Pancreas (tissue), 10 donors: ENCODE data around the gene GYPB. TPM values are rescaled to one million over a fixed set of nuclear protein-coding genes. Genes with fewer than 3 reads are reported as not detected.
"Not testable (repeated sequence)": the region's sequence is repeated elsewhere in the genome, so short reads cannot be mapped to it uniquely, and the experiment has no call there.

ENCODE experiments used
- ATAC-seq, 4 donors: fragments of 200-7000 bp; cut with Tn5 transposase; one replicate each; pipeline versions ENCODE4 v1.8.0 to v1.9.1; 2020; ENCODE audit warnings: mild to moderate bottlenecking in 4 of 4, moderate library complexity in 4 of 4
- DNase-seq, 6 donors: peaks; one replicate each; pipeline ENCODE4 v3.0.0-alpha.2; 2020
- FAIRE-seq: peaks from 2 replicates; lab custom pipeline; 2012; peaks lifted over from hg19 to GRCh38; lab: Jason Lieb, UNC
- H3K27ac ChIP-seq, 4 donors: fragments of 200-600 bp; sonication (generic); 1 replicate in 3 of 4; 2 replicates in 1 of 4; pipeline versions ENCODE4 v1.5.0 to v1.8.0; 2020
- H3K27me3 ChIP-seq, 4 donors: fragments of 200-600 bp; one replicate each; pipeline ENCODE4 v1.8.0; 2021
- H3K36me3 ChIP-seq, 3 donors: fragments of 200-600 bp; sonication (generic) in 1 of 3; one replicate each; pipeline versions ENCODE4 v1.5.0 to v1.8.0; 2020 to 2021
- H3K4me1 ChIP-seq, 3 donors: fragments of 200-600 bp; one replicate each; pipeline ENCODE4 v1.8.0; 2021
- H3K4me3 ChIP-seq, 4 donors: fragments of 200-600 bp; sonication (generic) in 2 of 4; one replicate each; pipeline versions ENCODE4 v1.5.0 to v1.8.0; 2020 to 2021
- H3K9me3 ChIP-seq, 4 donors: fragments of 200-600 bp; one replicate each; pipeline ENCODE4 v1.8.0; 2021
- CTCF ChIP-seq, 4 donors: fragments of 200-600 bp; sonication (generic) in 3 of 4; IDR thresholded peaks; one replicate each; pipeline versions ENCODE4 v1.5.0 to v1.8.0; 2021; ENCODE audit warnings: antibody characterized with exemption in 4 of 4
- WGBS, 2 donors: extraction: QIAGEN DNeasy Blood & Tissue Kit; methylation state at CpG; one replicate each; pipeline ENCODE4 v1.1.7; 2013; 5-methylcytosine and 5-hydroxymethylcytosine counted together
- intact Hi-C, 3 donors: fragments of 100-400 bp; cut with DNase I; formaldehyde crosslinking; loops; one replicate each; pipeline versions ENCODE4 v1.11.1 to v1.14.2; 2022
- polyA plus RNA-seq, 2 donors: library from polyadenylated mRNA; stranded (reverse); fragments of 200-250 nt; gene quantifications; one replicate each; pipeline ENCODE4 v1.2.3, GENCODE V29; 2013
- total RNA-seq, 6 donors: library from RNA; stranded (reverse); fragmentation: NEBNext Ultra II Directional in 4 of 6; extraction: Animal tissue kit (Norgen Biotek cat#: 25700) in 4 of 6; gene quantifications; one replicate each; pipeline versions ENCODE4 v1.2.1 to v1.2.4, GENCODE V29; 2021 to 2023
- donor health status: healthy with polysubstance abuse.
- donor health status: DM: no; HTN: no; CAD: no; lungs with moderate emphysema.
- donor health status: DM: no; HTN: no; CAD: no.
- donor health status: control.
- donor health status: control.
- donor health status: Bipolar disorder and iron deficiency.
- donor health status: DM: yes; HTN: yes; CAD: no.
- donor health status: DM: no; HTN: no; CAD: no.
- donor health status: DM: no; HTN: no; CAD: no.
- donor health status: DM: yes; HTN: yes; CAD: no.

Gene GYPB
- total RNA-seq, result not detected
- polyA plus RNA-seq, result not detected

- H3K36me3 ChIP-seq, H3K9me3 ChIP-seq, H3K27me3 ChIP-seq, DNase-seq, ATAC-seq, FAIRE-seq, H3K4me1 ChIP-seq, H3K4me3 ChIP-seq, H3K27ac ChIP-seq, intact Hi-C loops: not testable (repeated sequence)
- WGBS, 2 donors, result 65 to 73% methylated on average over 3 of the region's 3 CpGs
Measured at GRCh38 chr4:144019277-144019676, at the start of gene GYPB. Gene GYPB, minus strand, starts transcription at chr4:144019380. Its CDS starts 93 bp downstream, at chr4:144019287.

DNA sequence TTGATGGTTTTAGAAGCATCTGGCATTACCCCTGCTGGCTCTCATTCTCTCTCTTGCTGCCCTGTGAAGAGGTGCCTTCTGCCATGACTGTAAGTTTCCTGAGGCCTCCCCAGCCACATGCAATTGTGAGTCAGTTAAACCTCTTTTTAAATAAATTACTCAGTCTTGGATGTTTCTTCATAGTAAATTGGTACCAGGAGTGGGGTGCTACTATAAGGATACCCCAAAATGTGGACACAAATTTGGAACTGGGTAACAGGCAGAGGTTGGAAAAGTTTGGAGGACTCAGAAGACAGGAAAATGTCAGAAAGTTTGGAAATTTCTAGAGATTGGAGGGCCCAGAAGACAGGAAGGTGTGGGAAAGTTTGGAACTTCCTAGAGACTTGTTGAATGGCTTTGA lies 42.4 kb upstream of the GYPB start:
- H3K27me3 ChIP-seq, H3K4me1 ChIP-seq, intact Hi-C loops, ATAC-seq, H3K4me3 ChIP-seq, DNase-seq, H3K9me3 ChIP-seq, H3K27ac ChIP-seq, H3K36me3 ChIP-seq, FAIRE-seq: not testable (repeated sequence)

GRCh38 chr4:144060234-144060859 lies 41.2 kb upstream of the GYPB start:
- H3K9me3 ChIP-seq, H3K4me1 ChIP-seq, H3K27ac ChIP-seq, H3K4me3 ChIP-seq, ATAC-seq, H3K36me3 ChIP-seq, H3K27me3 ChIP-seq, intact Hi-C loops, FAIRE-seq, DNase-seq: not testable (repeated sequence)
- WGBS, 2 donors, result 49 to 57% methylated on average over 3 of the region's 3 CpGs

- FAIRE-seq (no peak), DNase-seq (no peak), ATAC-seq (no peak)
- WGBS, 2 donors, result 72 to 80% methylated on average over 4 of the region's 4 CpGs
- H3K4me3 ChIP-seq, result no peak overlapping the region
- intact Hi-C loops, result no loop called here
- H3K9me3 ChIP-seq, result no peaks in the 10 kb centered on the region
- no peaks in the 10 kb centered on the region for H3K4me1 ChIP-seq
- no peak overlapping the region for H3K27ac ChIP-seq
- H3K36me3 ChIP-seq, result no peaks in the 10 kb centered on the region
- TF ChIP-seq CTCF (IDR thresholded peaks at IDR 0.05), result no peak
- no peaks in the 10 kb centered on the region for H3K27me3 ChIP-seq
Measured at GRCh38 chr4:144056800-144057199, 37.6 kb upstream of the GYPB start.

DNA sequence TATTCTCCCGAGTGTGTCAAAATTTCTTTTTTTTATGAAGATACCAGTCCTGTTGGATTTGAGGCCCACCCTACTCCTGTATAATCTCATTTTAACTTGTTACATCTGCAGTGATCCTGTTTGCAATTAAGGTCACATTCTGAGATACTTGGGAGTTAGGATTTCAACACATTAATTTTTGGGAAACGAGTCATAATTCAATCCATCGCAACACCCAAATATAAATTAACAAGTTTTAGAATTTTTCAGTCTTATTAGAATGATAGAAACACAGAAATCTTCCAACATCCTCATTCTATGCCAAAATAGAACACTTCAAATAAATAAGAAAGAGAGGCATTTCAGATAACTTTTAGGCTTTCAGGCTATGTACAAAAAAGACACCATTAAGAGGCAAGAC lies 36.2 kb upstream of the GYPB start:
- not testable (repeated sequence) for FAIRE-seq

GRCh38 chr4:144051494-144051893 lies 32.3 kb upstream of the GYPB start:
- intact Hi-C loops, DNase-seq, H3K36me3 ChIP-seq, H3K4me1 ChIP-seq, H3K27me3 ChIP-seq, H3K4me3 ChIP-seq, FAIRE-seq, ATAC-seq, H3K27ac ChIP-seq, H3K9me3 ChIP-seq: not testable (repeated sequence)
- WGBS, 2 donors, result 92% methylated on average over 1 of the region's 1 CpG

More for the DNA sequence above, 36.2 kb upstream of the GYPB start:
- H3K4me3 ChIP-seq, DNase-seq, H3K36me3 ChIP-seq, H3K27me3 ChIP-seq, intact Hi-C loops, H3K27ac ChIP-seq, ATAC-seq, H3K9me3 ChIP-seq, H3K4me1 ChIP-seq: not testable (repeated sequence)
- WGBS, 2 donors, result 70 to 83% methylated on average over 3 of the region's 3 CpGs

DNA sequence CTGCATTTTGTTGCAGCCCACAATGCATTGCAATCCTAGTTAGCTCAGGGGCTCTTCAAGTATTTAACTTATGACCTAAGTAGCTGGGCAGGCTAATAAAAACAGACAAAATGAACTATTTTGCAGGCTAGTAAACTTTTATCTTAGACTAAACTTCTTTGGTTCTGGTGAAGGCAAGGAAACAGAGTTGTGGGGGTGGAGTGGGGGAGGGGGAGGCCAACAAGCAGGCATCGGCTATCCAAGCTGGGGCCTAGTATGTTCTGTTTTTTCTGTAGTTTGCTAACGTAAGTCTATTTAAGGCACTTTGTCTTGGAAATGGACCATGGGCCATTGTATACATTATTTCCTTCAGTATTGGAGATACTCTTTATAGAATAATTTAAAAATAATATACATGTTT lies 31.5 kb upstream of the GYPB start:
- WGBS, 2 donors, result 79 to 96% methylated on average over 2 of the region's 2 CpGs
- FAIRE-seq, H3K27me3 ChIP-seq, ATAC-seq, DNase-seq, H3K4me1 ChIP-seq, intact Hi-C loops, H3K9me3 ChIP-seq, H3K27ac ChIP-seq, H3K36me3 ChIP-seq, H3K4me3 ChIP-seq: not testable (repeated sequence)

DNA sequence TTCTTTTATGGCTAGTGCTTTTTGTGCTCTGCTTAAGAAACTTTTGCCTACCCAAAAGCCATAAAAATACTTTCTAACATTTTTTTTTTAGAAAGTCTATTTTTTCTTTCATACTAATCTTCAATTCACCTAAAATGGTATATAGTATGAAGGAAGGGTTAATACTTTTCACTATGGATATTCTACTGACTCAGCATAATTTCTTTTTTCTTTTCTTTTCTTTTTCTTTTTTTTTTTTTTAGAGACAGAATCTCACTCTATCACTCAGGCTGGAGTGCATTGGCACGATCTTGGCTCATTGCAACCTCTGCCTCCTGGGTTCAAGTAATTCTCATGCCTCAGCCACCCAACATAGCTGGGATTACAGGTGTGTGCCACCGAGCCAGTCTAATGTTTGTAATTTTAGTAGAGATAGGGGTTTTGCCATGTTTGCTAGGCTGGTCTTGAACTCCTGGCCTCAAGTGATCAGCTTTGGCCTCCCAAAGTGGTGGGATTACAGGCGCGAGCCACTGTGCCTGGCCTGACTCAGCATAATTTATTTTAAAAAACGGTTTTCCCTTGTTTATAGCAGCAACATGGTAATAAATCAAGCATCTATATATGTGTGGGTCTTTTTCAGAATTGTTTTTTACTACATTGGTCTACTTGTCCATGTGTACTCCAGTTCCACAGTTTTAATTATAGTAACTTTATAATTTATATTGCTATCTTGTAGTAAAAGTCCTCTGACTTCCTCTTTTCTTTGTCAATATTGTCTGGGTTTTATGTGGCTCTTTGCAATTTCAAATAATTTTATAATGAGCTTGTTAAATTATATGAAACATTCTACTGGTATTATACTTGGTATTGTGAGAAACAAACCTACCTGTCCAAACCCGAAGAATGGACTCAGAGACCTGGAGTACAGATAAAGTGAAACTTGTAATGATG lies 30.6 kb upstream of the GYPB start:
- H3K27me3 ChIP-seq, intact Hi-C loops, ATAC-seq, H3K4me1 ChIP-seq, H3K36me3 ChIP-seq, H3K27ac ChIP-seq, FAIRE-seq, H3K9me3 ChIP-seq, DNase-seq, H3K4me3 ChIP-seq: not testable (repeated sequence)
- WGBS, 2 donors, result 71 to 75% methylated on average over 6 of the region's 6 CpGs

DNA sequence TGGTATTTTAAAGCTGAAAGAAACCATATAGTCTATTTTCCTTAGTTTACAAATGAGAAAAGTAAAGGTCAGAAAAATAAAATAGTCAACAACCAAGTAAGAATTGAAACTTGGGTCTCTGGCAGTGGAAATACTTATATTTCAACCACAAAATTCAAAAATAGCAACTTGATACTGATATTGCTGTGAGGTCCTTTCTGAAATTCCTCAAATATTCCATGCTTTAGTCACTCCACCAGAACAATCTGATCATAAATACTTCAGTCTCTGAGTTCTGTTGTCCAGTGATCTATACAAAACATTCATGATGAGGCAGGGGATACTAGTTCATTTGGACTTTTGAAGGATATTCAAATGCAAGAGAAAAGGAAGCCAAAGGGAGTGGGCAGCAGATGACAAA lies 25.8 kb upstream of the GYPB start:
- H3K4me1 ChIP-seq, H3K4me3 ChIP-seq, H3K9me3 ChIP-seq, H3K27me3 ChIP-seq, H3K36me3 ChIP-seq, intact Hi-C loops, FAIRE-seq, H3K27ac ChIP-seq, ATAC-seq, DNase-seq: not testable (repeated sequence)

DNA sequence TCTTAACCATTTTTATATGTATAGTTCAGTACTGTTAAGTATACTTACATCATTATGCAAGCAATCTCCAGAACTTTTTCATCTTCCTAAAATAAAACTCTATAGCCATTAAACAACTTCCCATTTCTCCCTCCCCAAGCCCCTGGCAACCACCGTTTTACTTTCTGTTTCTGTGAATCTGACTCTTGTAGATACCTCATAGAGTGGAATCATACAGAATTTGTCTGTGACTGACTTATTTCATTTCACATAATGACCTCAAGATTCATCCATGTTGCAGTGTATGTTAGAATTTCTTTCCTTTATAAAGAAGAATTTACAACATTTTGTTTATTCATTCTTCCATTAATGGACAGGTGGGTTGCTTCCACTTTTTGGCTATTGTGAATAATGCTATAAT lies 13.4 kb upstream of the GYPB start:
- H3K4me1 ChIP-seq, H3K36me3 ChIP-seq, ATAC-seq, H3K9me3 ChIP-seq, FAIRE-seq, DNase-seq, H3K4me3 ChIP-seq, intact Hi-C loops, H3K27me3 ChIP-seq, H3K27ac ChIP-seq: not testable (repeated sequence)
- 49 to 71% methylated on average over 1 of the region's 1 CpG for WGBS, 2 donors

- ATAC-seq, H3K9me3 ChIP-seq, FAIRE-seq, DNase-seq, H3K4me1 ChIP-seq, H3K27ac ChIP-seq, H3K27me3 ChIP-seq, intact Hi-C loops, H3K4me3 ChIP-seq, H3K36me3 ChIP-seq: not testable (repeated sequence)
- WGBS, 2 donors, result 44 to 50% methylated on average over 4 of the region's 4 CpGs
Measured at GRCh38 chr4:144031875-144032274, 12.7 kb upstream of the GYPB start.
